MCF 10A (cell line): ENCODE measurements around the gene CNTNAP2. TPM values are rescaled to one million over a fixed set of nuclear protein-coding genes. Genes with fewer than 3 reads are reported as not detected.

Source experiments
- BruUV-seq: library from RNA; stranded (reverse); fragments of 400-500 nt; replicated peaks from 2 replicates; lab custom pipeline; 2021; lab: Mats Ljungman, UMichigan
- CTCF ChIA-PET: fragments of 300-600 bp; sonication (Branson Sonifier 250); formaldehyde crosslinking; extraction: SDS; loops from one replicate; lab custom pipeline; 2021; ENCODE audit warnings: antibody characterized with exemption, inconsistent platforms; lab: Yijun Ruan, JAX
- POLR2A ChIA-PET: fragments of 300-600, 350-650 bp; sonication (Branson Sonifier 250); formaldehyde crosslinking; extraction: SDS; loops from one replicate; lab custom pipeline; 2020; ENCODE audit warnings: antibody characterized with exemption, inconsistent platforms; lab: Yijun Ruan, JAX
- DNase-seq: peaks from one replicate; pipeline ENCODE4 v3.0.0-alpha.2; 2018; ENCODE audit not compliant: unreplicated experiment
- H3K27ac Mint-ChIP-seq: one replicate; pipeline ENCODE4 v1.8.0; 2022; ENCODE audit warnings: mild to moderate bottlenecking, low read depth, mixed read lengths; ENCODE audit not compliant: unreplicated experiment
- H3K27me3 Mint-ChIP-seq: one replicate; pipeline ENCODE4 v1.8.0; 2022; ENCODE audit warnings: mixed read lengths; ENCODE audit not compliant: insufficient read depth, unreplicated experiment
- H3K36me3 Mint-ChIP-seq: one replicate; pipeline ENCODE4 v1.8.0; 2022; ENCODE audit warnings: mild to moderate bottlenecking, moderate library complexity, mixed read lengths; ENCODE audit not compliant: insufficient read depth, unreplicated experiment
- H3K4me1 Mint-ChIP-seq: one replicate; pipeline ENCODE4 v1.8.0; 2022; ENCODE audit warnings: mixed read lengths; ENCODE audit not compliant: insufficient read depth, unreplicated experiment
- H3K4me3 Mint-ChIP-seq: one replicate; pipeline ENCODE4 v1.8.0; 2022; ENCODE audit warnings: mild to moderate bottlenecking, moderate library complexity, mixed read lengths; ENCODE audit not compliant: unreplicated experiment
- H3K9me3 Mint-ChIP-seq: one replicate; pipeline ENCODE4 v1.8.0; 2022; ENCODE audit warnings: mixed read lengths; ENCODE audit not compliant: unreplicated experiment
- CTCF ChIP-seq: fragments of 200-600 bp; IDR thresholded peaks from one replicate; pipeline ENCODE4 v1.8.0; 2022; ENCODE audit warnings: antibody characterized with exemption, mild to moderate bottlenecking; ENCODE audit not compliant: unreplicated experiment
- intact Hi-C: fragments of 100-400 bp; cut with micrococcal nuclease; formaldehyde crosslinking; loops from 2 replicates; pipeline ENCODE4 v1.14.1; 2022
- total RNA-seq: library from RNA; stranded (reverse); gene quantifications from 2 replicates; pipeline ENCODE4 v1.2.3, GENCODE V29; 2022

The CNTNAP2 gene
- total RNA-seq, 1 experiment from 2014 or later = 1.1 TPM

DNA sequence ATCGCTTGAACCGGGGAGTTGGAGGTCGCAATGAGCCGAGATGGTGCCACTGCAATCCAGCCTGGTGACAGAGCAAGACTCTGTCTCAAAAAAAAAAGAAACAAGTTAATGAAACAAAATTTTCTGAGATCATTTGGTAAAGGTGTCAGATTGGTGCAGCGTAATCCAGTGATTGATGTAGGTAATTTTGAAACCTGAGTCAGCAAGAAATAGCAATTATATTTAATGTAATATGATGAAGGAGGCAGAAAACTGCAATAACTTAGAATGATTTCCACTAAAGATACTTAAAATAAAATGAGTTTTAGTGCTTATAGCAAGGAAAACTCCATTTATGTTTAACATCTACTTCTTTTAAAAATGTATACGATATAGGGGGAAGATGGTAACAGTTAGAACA is 1424.1 kb downstream of the CNTNAP2 start:
- Mint-ChIP-seq H3K27ac (no peak overlapping the region), H3K4me1 (no peaks in the 10 kb centered on the region), H3K4me3 (no peak overlapping the region), H3K27me3 (no peaks in the 10 kb centered on the region), H3K36me3 (no peaks in the 10 kb centered on the region), H3K9me3 (peaks cover 19% of the 10 kb centered on the region)
- CTCF ChIA-PET = interaction anchor here (0.7 kb wide), 1 partner anchor 106 kb away, joined by 3 read pairs; no protein-coding TSS in a partner anchor
- no peak for TF ChIP-seq CTCF
- POLR2A ChIA-PET = no interaction called here
- intact Hi-C loops = no loop called here
- BruUV-seq = no TSS peak
- DNase-seq = no peak

GRCh38 chr7:147541261-147541660 is 1424.7 kb downstream of the CNTNAP2 start:
- intact Hi-C loops = no loop called here
- DNase-seq = no peak
- no TSS peak for BruUV-seq
- no peak for TF ChIP-seq CTCF
- H3K27me3 Mint-ChIP-seq = no peaks in the 10 kb centered on the region
- H3K4me1 Mint-ChIP-seq = no peaks in the 10 kb centered on the region
- no peak overlapping the region for H3K4me3 Mint-ChIP-seq
- no peak overlapping the region for H3K27ac Mint-ChIP-seq
- H3K9me3 Mint-ChIP-seq = peaks cover 19% of the 10 kb centered on the region
- ChIA-PET CTCF (no interaction called here), POLR2A (no interaction called here)
- H3K36me3 Mint-ChIP-seq = no peaks in the 10 kb centered on the region

DNA sequence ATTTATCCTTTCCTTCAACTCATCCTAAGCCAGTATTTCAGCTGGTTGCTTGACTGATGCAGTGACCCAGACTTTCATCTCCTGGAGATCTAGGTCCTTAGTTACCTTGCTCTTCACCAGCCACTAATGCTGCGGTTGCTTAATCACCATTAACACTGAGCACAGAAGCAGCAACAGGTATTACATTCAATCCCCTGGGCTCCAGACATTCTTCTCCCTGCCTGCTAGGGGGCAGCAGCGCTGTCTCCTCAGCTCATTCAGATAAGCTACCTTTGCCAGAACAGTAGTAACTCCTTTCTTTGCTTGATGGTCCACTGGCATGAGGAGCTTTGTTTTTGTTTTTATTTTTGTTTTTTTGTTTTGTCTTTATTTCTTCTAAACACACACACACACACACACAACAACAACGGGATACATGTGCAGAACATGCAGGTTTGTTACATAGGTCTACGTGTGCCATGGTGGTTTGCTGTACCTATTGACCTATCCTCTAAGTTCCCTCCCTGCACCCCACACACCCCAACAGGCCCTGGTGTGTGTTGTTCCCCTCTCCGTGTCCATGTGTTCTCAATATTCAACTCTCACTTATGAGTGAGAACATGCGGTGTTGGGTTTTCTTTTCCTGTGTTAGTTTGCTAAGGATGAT is 1430.8 kb downstream of the CNTNAP2 start:
- BruUV-seq = no TSS peak
- peak; percentile 25 for TF ChIP-seq CTCF
- H3K27ac Mint-ChIP-seq = no peak overlapping the region
- no peak overlapping the region for H3K4me3 Mint-ChIP-seq
- no peaks in the 10 kb centered on the region for H3K4me1 Mint-ChIP-seq
- peaks cover 5% of the 10 kb centered on the region for H3K27me3 Mint-ChIP-seq
- POLR2A ChIA-PET = no interaction called here
- CTCF ChIA-PET = interaction anchor here (1.0 to 1.5 kb wide), 4 partner anchors 10 to 694 kb away, joined by 3 to 6 read pairs (median 4); no protein-coding TSS in a partner anchor
- H3K9me3 Mint-ChIP-seq = peaks cover 7% of the 10 kb centered on the region
- intact Hi-C loops = loop anchor here (2.0 kb wide), 2 partner anchors 537 to 595 kb away; no protein-coding TSS in a partner anchor
- no peaks in the 10 kb centered on the region for H3K36me3 Mint-ChIP-seq
- peak; percentile 49 for DNase-seq

- ChIA-PET CTCF (no interaction called here), POLR2A (no interaction called here)
- no peak for DNase-seq
- H3K36me3 Mint-ChIP-seq = no peaks in the 10 kb centered on the region
- peaks cover 33% of the 10 kb centered on the region for H3K27me3 Mint-ChIP-seq
- no peak for TF ChIP-seq CTCF
- H3K4me3 Mint-ChIP-seq = no peak overlapping the region
- no peaks in the 10 kb centered on the region for H3K4me1 Mint-ChIP-seq
- no TSS peak for BruUV-seq
- H3K9me3 Mint-ChIP-seq = no peaks in the 10 kb centered on the region
- intact Hi-C loops = no loop called here
- no peak overlapping the region for H3K27ac Mint-ChIP-seq
Measured at GRCh38 chr7:147556317-147556716, 1439.7 kb downstream of the CNTNAP2 start.
